NCI-H345 treated with DMSO at 0.1 percent for 48 hours (cell line): ENCODE measurements around the gene RPS6KA3.

Experiments
- DNase-seq: peaks from one replicate; lab custom pipeline; 2025; ENCODE audit not compliant: unreplicated experiment; lab: John Stamatoyannopoulos, UW

RPS6KA3 gene

DNA sequence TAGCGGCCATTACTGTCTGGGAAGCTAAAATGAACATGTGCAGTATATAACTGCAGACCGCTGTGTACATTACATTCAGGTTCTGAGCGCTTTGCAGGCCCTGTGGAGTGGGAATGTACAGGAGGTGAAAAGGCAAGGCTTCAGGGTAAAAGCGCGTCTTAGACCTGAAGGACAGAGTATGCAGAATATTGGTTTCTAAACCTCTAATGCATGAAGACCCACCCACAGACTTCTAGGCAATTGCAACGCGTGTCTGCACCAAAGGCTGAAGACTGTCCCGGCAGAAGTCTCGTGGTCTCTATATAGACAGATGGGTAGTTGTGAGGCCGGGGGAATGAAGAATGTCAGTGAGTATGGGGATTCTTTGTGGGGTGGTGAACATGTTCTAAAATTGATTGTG is 155.4 kb downstream of the RPS6KA3 start:
- no peak for DNase-seq

- no peak for DNase-seq
These were observed 164.7 kb downstream of the RPS6KA3 start for GRCh38 chrX:20101934-20102581.
